HEK293 (cell line): Measurements from ENCODE around the gene TWIST2.

Experiments used
- CTCF ChIA-PET: fragments of 350-600 bp; formaldehyde crosslinking; extraction: SDS; loops from one replicate; lab custom pipeline; 2021; ENCODE audit warnings: antibody characterized with exemption; lab: Yijun Ruan, JAX
- POLR2A ChIA-PET: fragments of 300-600 bp; formaldehyde crosslinking; extraction: SDS; loops from one replicate; lab custom pipeline; 2020; ENCODE audit warnings: antibody characterized with exemption, inconsistent platforms; lab: Yijun Ruan, JAX
- H3K27ac ChIP-seq: fragments of 200-500 bp; sonication (Bioruptor generic); 2 replicates; pipeline ENCODE4 v1.5.1; 2014; ENCODE audit warnings: low read depth, low read length, control low read depth, inconsistent platforms; ENCODE audit errors: extremely low read depth
- H3K36me3 ChIP-seq, 2 experiments: fragments of 200-500 bp in 1 of 2; sonication (Bioruptor generic) in 1 of 2; 1 replicate in 1 of 2; 2 replicates in 1 of 2; pipeline ENCODE4 v1.5.1; 2014 to 2017; ENCODE audit warnings: inconsistent platforms in 2 of 2, low read length in 2 of 2; ENCODE audit not compliant: control insufficient read depth in 2 of 2, insufficient read depth in 1 of 2
- H3K4me1 ChIP-seq: fragments of 200-500 bp; sonication (Bioruptor generic); 2 replicates; pipeline ENCODE4 v1.5.1; 2014; ENCODE audit warnings: mild to moderate bottlenecking, low read length, inconsistent platforms; ENCODE audit not compliant: control insufficient read depth, insufficient read depth
- H3K4me3 ChIP-seq: 2 replicates; pipeline ENCODE4 v1.5.1; 2011; ENCODE audit warnings: low read depth, mild to moderate bottlenecking, control low read depth, low read length, moderate library complexity
- H3K9me3 ChIP-seq: fragments of 200-500 bp; sonication (Bioruptor generic); 2 replicates; pipeline ENCODE4 v1.5.1; 2014; ENCODE audit warnings: low read depth, low read length, inconsistent platforms; ENCODE audit not compliant: control insufficient read depth, insufficient read depth
- EGR2 ChIP-seq: fragments of 450-650 bp; formaldehyde crosslinking; IDR thresholded peaks from 2 replicates; pipeline ENCODE4 v1.5.1; 2016; ENCODE audit warnings: low read depth, missing biosample characterization, missing genetic modification characterization
- FEZF1 ChIP-seq: fragments of 450-650 bp; formaldehyde crosslinking; IDR thresholded peaks from 2 replicates; pipeline ENCODE4 v1.5.1; 2016; ENCODE audit warnings: missing biosample characterization, missing genetic modification characterization
- GLI4 ChIP-seq: fragments of 450-650 bp; formaldehyde crosslinking; IDR thresholded peaks from 2 replicates; pipeline ENCODE4 v1.5.1; 2016; ENCODE audit warnings: missing biosample characterization, missing genetic modification characterization
- PATZ1 ChIP-seq: fragments of 450-650 bp; formaldehyde crosslinking; IDR thresholded peaks from 2 replicates; pipeline ENCODE4 v1.5.1; 2016; ENCODE audit warnings: missing biosample characterization, missing genetic modification characterization
- ZBTB10 ChIP-seq: fragments of 450-650 bp; formaldehyde crosslinking; IDR thresholded peaks from 2 replicates; pipeline ENCODE4 v1.5.1; 2016; ENCODE audit warnings: missing biosample characterization, missing genetic modification characterization
- ZNF184 ChIP-seq: fragments of 450-650 bp; IDR thresholded peaks from 2 replicates; pipeline ENCODE4 v1.5.1; 2018; ENCODE audit warnings: missing biosample characterization, mild to moderate bottlenecking, missing genetic modification characterization
- ZNF37A ChIP-seq: fragments of 450-650 bp; IDR thresholded peaks from 2 replicates; pipeline ENCODE4 v1.5.1; 2018; ENCODE audit warnings: missing biosample characterization, missing genetic modification characterization
- ZNF473 ChIP-seq: fragments of 450-650 bp; formaldehyde crosslinking; IDR thresholded peaks from 2 replicates; pipeline ENCODE4 v1.5.1; 2017; ENCODE audit warnings: missing biosample characterization, missing genetic modification characterization
- ZNF585B ChIP-seq: fragments of 450-650 bp; formaldehyde crosslinking; IDR thresholded peaks from 2 replicates; pipeline ENCODE4 v1.5.1; 2016; ENCODE audit warnings: missing biosample characterization, missing genetic modification characterization
- ZNF623 ChIP-seq: fragments of 450-650 bp; formaldehyde crosslinking; IDR thresholded peaks from 2 replicates; pipeline ENCODE4 v1.5.1; 2016; ENCODE audit warnings: missing biosample characterization, missing genetic modification characterization
- ZNF704 ChIP-seq: fragments of 450-650 bp; formaldehyde crosslinking; IDR thresholded peaks from 2 replicates; pipeline ENCODE4 v1.5.1; 2016; ENCODE audit warnings: missing biosample characterization, missing genetic modification characterization
- ZNF747 ChIP-seq: fragments of 450-650 bp; formaldehyde crosslinking; IDR thresholded peaks from 2 replicates; pipeline ENCODE4 v1.5.1; 2016; ENCODE audit warnings: missing biosample characterization, missing genetic modification characterization
- ZNF76 ChIP-seq: fragments of 450-650 bp; formaldehyde crosslinking; IDR thresholded peaks from 2 replicates; pipeline ENCODE4; 2016; ENCODE audit warnings: low read depth, missing biosample characterization, missing genetic modification characterization, borderline replicate concordance
- ZNF768 ChIP-seq: fragments of 450-650 bp; formaldehyde crosslinking; IDR thresholded peaks from 2 replicates; pipeline ENCODE4 v1.5.1; 2018; ENCODE audit warnings: missing biosample characterization, mild to moderate bottlenecking, missing genetic modification characterization
- ZSCAN23 ChIP-seq: fragments of 450-650 bp; formaldehyde crosslinking; IDR thresholded peaks from 2 replicates; pipeline ENCODE4 v1.5.1; 2016; ENCODE audit warnings: missing biosample characterization, missing genetic modification characterization

TWIST2 gene

GRCh38 chr2:238855299-238855698 is 7.4 kb downstream of the TWIST2 start (continued):
- TF ChIP-seq ZBTB10 (tag by site-specific recombination), result no peak
- no peak for TF ChIP-seq FEZF1 (tag by site-specific recombination)
- no peak for TF ChIP-seq ZSCAN23
- TF ChIP-seq ZNF585B (tag by site-specific recombination), result no peak
- TF ChIP-seq, all 188 proteins: peak for 0

GRCh38 chr2:238855891-238856580 is 8.2 kb downstream of the TWIST2 start:
- peaks cover 9% of the 10 kb centered on the region for H3K4me1 ChIP-seq
- no peaks in the 10 kb centered on the region for H3K36me3 ChIP-seq
- no peak overlapping the region for H3K27ac ChIP-seq
- H3K4me3 ChIP-seq, result no peak overlapping the region
- POLR2A ChIA-PET, result no interaction called here
- TF ChIP-seq EGR2 (tag by site-specific recombination) (no peak), GLI4 (no peak), ZNF184 (no peak), ZNF623 (tag by site-specific recombination) (no peak), ZNF704 (tag by site-specific recombination) (no peak), ZNF76 (tag by site-specific recombination) (no peak)
- no peaks in the 10 kb centered on the region for H3K9me3 ChIP-seq
- CTCF ChIA-PET, result interaction anchor here (1.0 kb wide), 1 partner anchor 498 kb away, joined by 3 read pairs; no protein-coding TSS in a partner anchor

GRCh38 chr2:238856713-238857567 is 9.1 kb downstream of the TWIST2 start:
- H3K4me1 ChIP-seq, result peaks cover 4% of the 10 kb centered on the region
- POLR2A ChIA-PET, result no interaction called here
- TF ChIP-seq ZNF704 (tag by site-specific recombination) (no peak), ZNF747 (tag by site-specific recombination) (no peak), ZNF37A (tag by site-specific recombination) (no peak), ZNF473 (no peak), ZNF768 (tag by site-specific recombination) (no peak), PATZ1 (tag by site-specific recombination) (no peak)
- H3K36me3 ChIP-seq, result no peaks in the 10 kb centered on the region
- CTCF ChIA-PET, result no interaction called here
- H3K4me3 ChIP-seq, result no peak overlapping the region
- H3K27ac ChIP-seq, result no peak overlapping the region
- no peaks in the 10 kb centered on the region for H3K9me3 ChIP-seq
